T-cell (primary cell): Measurements from ENCODE around the gene MAPKAP1. TPM values are rescaled to one million over a fixed set of nuclear protein-coding genes. Genes with fewer than 3 reads are reported as not detected.
A peak's percentile ranks its signal among the peaks of the same experiment; 100 is the strongest.

Experiments used
- ATAC-seq, 4 experiments: fragments of 200-7000 bp in 3 of 4; fragments of 150-1000 bp in 1 of 4; cut with Tn5 transposase; replicated peaks in 1 of 4; 1 replicate in 3 of 4; 2 replicates in 1 of 4; pipeline ENCODE4 v1.10.0; 2021; ENCODE audit warnings: moderate library complexity in 3 of 4, mild to moderate bottlenecking in 2 of 4, moderate number of reproducible peaks in 1 of 4
- CTCF ChIA-PET, 2 donors: fragments of 300-600 bp; sonication (Branson Sonifier 250); formaldehyde crosslinking; loops; one replicate each; lab custom pipeline; 2022; ENCODE audit warnings: antibody characterized with exemption in 2 of 2; lab: Charles Lee
- POLR2A ChIA-PET, 2 donors: fragments of 300-600 bp; sonication (Branson Sonifier 250); formaldehyde crosslinking; loops; one replicate each; lab custom pipeline; 2022; ENCODE audit warnings: antibody characterized with exemption in 2 of 2; lab: Charles Lee
- DNase-seq, 35 experiments: peaks; one replicate each; pipeline versions ENCODE4 v3.0.0 to v3.0.0-alpha.2; 2013 to 2023
- H3K27ac ChIP-seq: one replicate; pipeline ENCODE4 v1.5.1; 2013; ENCODE audit warnings: low read length
- H3K27me3 ChIP-seq, 2 experiments: replicated peaks in 1 of 2; 1 replicate in 1 of 2; 2 replicates in 1 of 2; pipeline versions ENCODE4 v1.6.1 to v1.7.0; 2013; ENCODE audit warnings: low read length in 1 of 2, mixed read lengths in 1 of 2; ENCODE audit not compliant: control insufficient read depth in 2 of 2, insufficient read depth in 2 of 2; ENCODE audit errors: extremely low read depth in 1 of 2
- H3K36me3 ChIP-seq, 2 donors: 1 replicate in 1 of 2; 2 replicates in 1 of 2; pipeline versions ENCODE4 v1.6.1 to v1.7.0; 2013; ENCODE audit warnings: low read length in 1 of 2; ENCODE audit not compliant: control insufficient read depth in 2 of 2, insufficient read depth in 1 of 2; ENCODE audit errors: extremely low read depth in 1 of 2
- H3K4me1 ChIP-seq, 2 experiments: 1 replicate in 1 of 2; 2 replicates in 1 of 2; pipeline versions ENCODE4 v1.6.1 to v1.7.0; 2013; ENCODE audit warnings: low read length in 2 of 2, mixed read lengths in 1 of 2; ENCODE audit not compliant: insufficient read depth in 2 of 2, control insufficient read depth in 1 of 2; ENCODE audit errors: extremely low read depth in 1 of 2
- H3K4me3 ChIP-seq, 2 donors: 1 replicate in 1 of 2; 2 replicates in 1 of 2; pipeline versions ENCODE4 v1.5.1 to v1.7.0; 2013; ENCODE audit warnings: mild to moderate bottlenecking in 2 of 2, low read length in 1 of 2, moderate library complexity in 1 of 2; ENCODE audit not compliant: control insufficient read depth in 1 of 2; ENCODE audit errors: extremely low read depth in 1 of 2
- H3K9me3 ChIP-seq: 2 replicates; pipeline ENCODE4 v1.7.0; 2013
- H3K27ac Mint-ChIP-seq, 2 donors: one replicate each; pipeline ENCODE4 v1.8.0; 2020 to 2021; ENCODE audit warnings: mild to moderate bottlenecking in 2 of 2, mixed read lengths in 2 of 2
- H3K27me3 Mint-ChIP-seq, 2 donors: one replicate each; pipeline ENCODE4 v1.8.0; 2021 to 2022; ENCODE audit warnings: mixed read lengths in 2 of 2
- H3K36me3 Mint-ChIP-seq: one replicate; pipeline ENCODE4 v1.8.0; 2021; ENCODE audit warnings: mixed read lengths
- H3K4me1 Mint-ChIP-seq, 3 donors: one replicate each; pipeline ENCODE4 v1.8.0; 2020 to 2022; ENCODE audit warnings: mixed read lengths in 3 of 3, mild to moderate bottlenecking in 1 of 3
- H3K4me3 Mint-ChIP-seq, 3 donors: one replicate each; pipeline ENCODE4 v1.8.0; 2020 to 2022; ENCODE audit warnings: mild to moderate bottlenecking in 3 of 3, mixed read lengths in 3 of 3, moderate library complexity in 3 of 3
- H3K9me3 Mint-ChIP-seq, 3 donors: one replicate each; pipeline ENCODE4 v1.8.0; 2020 to 2022; ENCODE audit warnings: mixed read lengths in 3 of 3
- WGBS: methylation state at CpG from one replicate; pipeline ENCODE4 v1.1.5; 2013; ENCODE audit warnings: missing lambda C conversion rate; ENCODE audit not compliant: insufficient coverage; 5-methylcytosine and 5-hydroxymethylcytosine counted together
- total RNA-seq, 35 experiments: library from RNA in 6 of 35; stranded (reverse) in 6 of 35; fragments of 120-200 nt in 1 of 35; gene quantifications; one replicate each; pipeline versions ENCODE4 v1.2.1 to v1.2.4 and lab custom pipeline; 2013 to 2026

Gene MAPKAP1
- total RNA-seq, 5 donors from 2014 or later (not counting 1 experiment from before 2014, with no cell fraction given) = 50.2 to 60.3 (median 55.6) TPM

DNA sequence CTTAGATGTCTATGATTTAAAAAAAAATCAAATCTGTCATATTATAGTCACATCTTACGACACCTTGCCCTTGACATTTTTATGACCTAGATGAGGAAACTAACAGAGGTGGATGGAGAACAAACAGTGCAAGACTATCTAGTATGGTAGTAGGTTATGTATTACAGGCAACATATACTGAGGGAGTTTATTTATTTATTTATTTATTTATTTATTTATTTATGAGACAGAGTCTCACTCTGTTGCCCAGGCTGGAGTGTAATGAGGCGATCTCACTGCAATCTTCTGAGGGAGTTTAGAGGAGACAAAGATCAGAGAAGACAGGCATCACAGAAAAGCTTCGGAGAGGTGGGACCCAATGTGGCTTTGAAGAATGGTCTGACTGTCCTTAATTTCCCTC lies 35.6 kb upstream of the MAPKAP1 start:
- Histone ChIP-seq H3K27ac (no peak overlapping the region), H3K4me1 (peaks cover 0 to 7% of the 10 kb centered on the region in 2 experiments), H3K27me3 (no peaks in the 10 kb centered on the region), H3K36me3 (no peaks in the 10 kb centered on the region), H3K4me3 (no peak overlapping the region), H3K9me3 (no peaks in the 10 kb centered on the region)
- Mint-ChIP-seq H3K27me3 (peaks cover 0 to 4% of the 10 kb centered on the region in 2 donors), H3K4me3 (no peak overlapping the region), H3K9me3 (no peaks in the 10 kb centered on the region), H3K4me1 (peaks cover 2 to 12% (median 7%) of the 10 kb centered on the region in 3 donors), H3K27ac (no peak overlapping the region), H3K36me3 (no peaks in the 10 kb centered on the region)
- WGBS = no CpG with 5 or more reads among the region's 3 CpGs
- no peak for ATAC-seq
- ChIA-PET POLR2A (no interaction called here), CTCF (interaction anchor here in 1 of 2 donors (0.6 to 0.8 kb wide), 2 partner anchors 87 to 184 kb away, joined by 3 read pairs; no protein-coding TSS in a partner anchor)
- no peak for DNase-seq

DNA sequence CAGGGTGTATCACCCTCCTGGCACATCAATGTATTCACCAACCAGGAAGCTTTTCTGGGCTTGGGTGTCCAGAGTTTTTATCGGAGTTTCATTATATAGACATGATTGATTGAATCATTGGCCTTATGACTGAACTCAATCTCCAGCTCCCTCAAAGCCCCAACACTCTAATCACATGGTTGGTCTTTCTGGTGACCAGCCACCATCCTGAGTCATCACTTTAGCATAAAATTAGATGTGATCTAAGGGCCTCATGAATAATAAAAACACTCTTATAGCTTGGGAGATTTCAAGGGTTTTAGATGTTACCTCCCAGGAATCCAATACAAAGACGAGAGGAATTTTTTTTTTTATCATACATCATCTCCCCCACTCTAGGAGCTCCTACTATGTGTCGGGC lies 32.4 kb upstream of the MAPKAP1 start:
- H3K27ac ChIP-seq = no peak overlapping the region
- H3K4me3 Mint-ChIP-seq = no peak overlapping the region
- H3K4me1 ChIP-seq = no peaks in the 10 kb centered on the region
- ChIA-PET POLR2A (no interaction called here), CTCF (no interaction called here)
- no peaks in the 10 kb centered on the region for H3K27me3 ChIP-seq
- no peaks in the 10 kb centered on the region for H3K4me1 Mint-ChIP-seq
- H3K4me3 ChIP-seq = no peak overlapping the region
- no peaks in the 10 kb centered on the region for H3K36me3 ChIP-seq
- H3K27ac Mint-ChIP-seq = no peak overlapping the region
- WGBS = no CpG with 5 or more reads among the region's 3 CpGs
- no peak for ATAC-seq
- peaks cover 0 to 4% of the 10 kb centered on the region in 2 donors for H3K27me3 Mint-ChIP-seq
- H3K9me3 ChIP-seq = no peaks in the 10 kb centered on the region
- H3K36me3 Mint-ChIP-seq = no peaks in the 10 kb centered on the region
- DNase-seq = no peak
- H3K9me3 Mint-ChIP-seq = no peaks in the 10 kb centered on the region

DNA sequence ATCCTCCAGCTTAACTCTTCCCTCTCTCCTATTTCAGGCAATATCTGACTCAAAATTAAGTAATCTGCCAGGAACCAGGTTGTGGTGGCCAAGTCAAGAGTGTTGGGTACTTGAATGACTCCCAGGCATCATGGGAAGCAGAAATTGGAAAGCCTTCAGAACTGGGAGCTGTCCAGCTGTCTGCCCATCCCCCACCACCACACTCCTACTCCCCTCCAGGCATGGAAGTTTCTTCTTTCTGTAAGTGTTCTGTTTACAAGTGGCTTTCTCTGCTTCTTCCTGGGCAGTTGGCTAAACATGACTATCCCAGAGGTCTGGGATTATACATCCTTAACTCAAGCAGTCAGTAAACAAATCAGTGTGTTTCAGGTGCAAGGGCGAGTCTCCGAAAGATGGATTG lies 25.6 kb upstream of the MAPKAP1 start:
- peaks cover 0 to 3% of the 10 kb centered on the region in 2 experiments for H3K27me3 ChIP-seq
- no peaks in the 10 kb centered on the region for H3K9me3 ChIP-seq
- H3K4me3 Mint-ChIP-seq = no peak overlapping the region
- H3K4me3 ChIP-seq = no peak overlapping the region
- ATAC-seq (no peak), DNase-seq (no peak)
- no peaks in the 10 kb centered on the region for H3K36me3 ChIP-seq
- ChIA-PET POLR2A (no interaction called here), CTCF (no interaction called here)
- H3K4me1 Mint-ChIP-seq = no peaks in the 10 kb centered on the region
- no peak overlapping the region for H3K27ac Mint-ChIP-seq
- WGBS = 90% methylated on average over 2 of the region's 2 CpGs
- no peaks in the 10 kb centered on the region for H3K36me3 Mint-ChIP-seq
- H3K9me3 Mint-ChIP-seq = no peaks in the 10 kb centered on the region
- H3K27me3 Mint-ChIP-seq = no peaks in the 10 kb centered on the region
- H3K27ac ChIP-seq = no peak overlapping the region
- H3K4me1 ChIP-seq = no peaks in the 10 kb centered on the region

DNA sequence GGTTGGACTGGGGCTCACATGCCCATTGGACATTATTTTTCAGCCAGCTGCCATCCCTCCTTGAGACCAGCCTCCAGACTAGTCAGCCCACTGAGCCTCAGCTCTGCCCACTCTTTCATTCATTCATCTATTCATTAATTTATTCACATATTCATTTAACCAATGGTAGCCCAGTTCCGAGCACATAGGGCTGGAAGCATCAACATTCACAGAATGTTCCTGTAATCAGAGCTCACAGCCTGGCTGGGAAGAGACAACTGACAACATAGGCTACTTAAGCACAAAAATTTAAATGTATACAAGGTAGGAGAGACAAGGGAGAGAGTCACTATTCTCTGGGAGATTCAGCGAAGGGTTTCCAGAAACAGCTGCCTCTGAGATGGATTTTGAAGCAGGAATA lies 23.2 kb upstream of the MAPKAP1 start:
- Mint-ChIP-seq H3K9me3 (no peaks in the 10 kb centered on the region), H3K36me3 (no peaks in the 10 kb centered on the region), H3K27ac (no peak overlapping the region), H3K27me3 (no peaks in the 10 kb centered on the region), H3K4me3 (no peak overlapping the region), H3K4me1 (no peaks in the 10 kb centered on the region)
- 100% methylated on average over 2 of the region's 2 CpGs for WGBS
- ChIA-PET CTCF (no interaction called here), POLR2A (no interaction called here)
- no peaks in the 10 kb centered on the region for H3K36me3 ChIP-seq
- H3K4me1 ChIP-seq = no peaks in the 10 kb centered on the region
- ATAC-seq (no peak), DNase-seq (no peak)
- peaks cover 0 to 6% of the 10 kb centered on the region in 2 experiments for H3K27me3 ChIP-seq
- H3K9me3 ChIP-seq = no peaks in the 10 kb centered on the region
- no peak overlapping the region for H3K4me3 ChIP-seq
- H3K27ac ChIP-seq = no peak overlapping the region

DNA sequence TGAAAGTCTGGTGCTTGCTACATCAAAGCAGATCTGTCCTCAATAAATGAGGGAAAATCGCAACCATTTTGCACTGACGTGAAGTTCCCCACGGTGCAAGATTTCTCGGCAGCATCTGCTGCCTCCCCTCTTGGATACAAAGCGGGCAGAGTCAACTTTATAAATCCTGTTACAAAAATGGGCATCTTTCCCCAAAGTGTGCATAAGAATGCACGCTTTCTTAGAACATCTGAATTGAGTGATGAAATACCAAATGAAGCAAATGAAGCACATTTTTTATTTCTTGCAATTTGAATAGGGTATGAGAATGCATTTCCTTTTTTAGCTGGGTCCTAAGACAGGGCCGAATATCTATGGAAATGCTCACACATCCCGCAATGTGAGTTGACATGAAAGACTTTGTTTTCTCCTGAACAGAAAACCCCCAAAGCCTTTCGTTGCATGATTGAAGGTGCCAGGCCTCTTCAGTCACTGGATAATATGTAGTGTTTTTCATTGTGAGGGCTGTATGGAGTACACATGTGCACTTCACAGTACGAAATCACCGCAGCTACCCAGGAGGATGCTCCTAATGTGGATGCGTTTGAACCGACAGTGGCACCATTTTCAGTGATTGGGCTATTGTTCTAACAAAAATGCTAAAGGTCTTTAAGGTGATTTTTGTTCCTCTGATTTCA lies 19.6 kb upstream of the MAPKAP1 start:
- H3K27me3 Mint-ChIP-seq = peaks cover 0 to 5% of the 10 kb centered on the region in 2 donors
- ChIA-PET CTCF (no interaction called here), POLR2A (interaction anchor here in 1 of 2 donors (0.6 kb wide), 1 partner anchor 800 kb away, joined by 3 read pairs; no protein-coding TSS in a partner anchor)
- 83% methylated on average over 6 of the region's 13 CpGs for WGBS
- H3K4me3 Mint-ChIP-seq = no peak overlapping the region
- Histone ChIP-seq H3K27ac (no peak overlapping the region), H3K9me3 (no peaks in the 10 kb centered on the region), H3K36me3 (no peaks in the 10 kb centered on the region), H3K4me1 (no peaks in the 10 kb centered on the region), H3K27me3 (peaks cover 0 to 6% of the 10 kb centered on the region in 2 experiments), H3K4me3 (no peak overlapping the region)
- H3K36me3 Mint-ChIP-seq = no peaks in the 10 kb centered on the region
- no peaks in the 10 kb centered on the region for H3K9me3 Mint-ChIP-seq
- no peak overlapping the region for H3K27ac Mint-ChIP-seq
- no peaks in the 10 kb centered on the region for H3K4me1 Mint-ChIP-seq
- ATAC-seq = no peak
- no peak for DNase-seq

DNA sequence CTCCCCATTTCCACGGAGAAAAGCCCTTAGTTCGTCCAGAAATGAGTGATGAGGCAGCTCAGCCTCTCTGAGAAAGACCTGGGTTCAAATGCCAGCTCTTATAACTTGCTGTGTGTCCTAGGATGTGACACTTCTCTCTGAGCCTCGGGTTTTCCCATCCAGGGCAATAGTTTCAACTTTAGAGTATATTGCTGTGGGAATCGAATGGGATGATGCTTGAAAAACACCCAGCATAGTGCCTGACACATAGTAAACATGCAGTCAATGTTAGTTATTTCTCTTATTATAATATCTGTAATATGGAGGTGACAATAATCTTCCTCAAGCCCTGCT lies 430 bp upstream of the MAPKAP1 start:
- CTCF ChIA-PET = interaction anchor here in 1 of 2 donors (0.7 kb wide), 1 partner anchor 93 kb away, joined by 3 read pairs; no protein-coding TSS in a partner anchor
- peak overlapping the region; percentile 79 to 83 (median 81) for H3K4me3 Mint-ChIP-seq

More for the DNA sequence above, 430 bp upstream of the MAPKAP1 start:
- POLR2A ChIA-PET = interaction anchor here in 1 of 2 donors (0.6 kb wide), 1 partner anchor 58 kb away, joined by 5 read pairs; no protein-coding TSS in a partner anchor
- 20% methylated on average over 2 of the region's 4 CpGs for WGBS
- H3K36me3 Mint-ChIP-seq = peaks cover 6% of the 10 kb centered on the region
- DNase-seq (no peak), ATAC-seq (no peak)
- no peaks in the 10 kb centered on the region for H3K9me3 Mint-ChIP-seq
- peaks cover 33 to 44% (median 37%) of the 10 kb centered on the region in 3 donors for H3K4me1 Mint-ChIP-seq
- no peaks in the 10 kb centered on the region for H3K36me3 ChIP-seq
- H3K4me1 ChIP-seq = peaks cover 12 to 24% of the 10 kb centered on the region in 2 experiments
- H3K9me3 ChIP-seq = no peaks in the 10 kb centered on the region
- H3K27me3 Mint-ChIP-seq = peaks cover 0 to 4% of the 10 kb centered on the region in 2 donors
- H3K4me3 ChIP-seq = peak overlapping the region; percentile 63 to 75
- peak overlapping the region; percentile 84 to 88 for H3K27ac Mint-ChIP-seq
- H3K27me3 ChIP-seq = peaks cover 0 to 7% of the 10 kb centered on the region in 2 experiments
- H3K27ac ChIP-seq = peak overlapping the region; percentile 59
